H9 (cell line): ENCODE data around the gene LLCFC1. TPM values are rescaled to one million over a fixed set of nuclear protein-coding genes. Genes with fewer than 3 reads are reported as not detected.

Source experiments
- DNase-seq: peaks from one replicate; pipeline ENCODE4 v3.0.0-alpha.2; 2017
- H2AFZ ChIP-seq: one replicate; pipeline ENCODE4 v1.6.1; 2013; ENCODE audit warnings: mild to moderate bottlenecking, low read length, control low read depth, moderate library complexity
- H2AK5ac ChIP-seq: 2 replicates; pipeline ENCODE4 v1.6.1; 2013; ENCODE audit warnings: low read length, control low read depth, mixed read lengths; ENCODE audit not compliant: insufficient read length
- H2BK120ac ChIP-seq: one replicate; pipeline ENCODE4 v1.6.1; 2013; ENCODE audit warnings: low read depth, mild to moderate bottlenecking, low read length, control low read depth, inconsistent platforms; ENCODE audit not compliant: poor library complexity, severe bottlenecking
- H2BK12ac ChIP-seq: 2 replicates; pipeline ENCODE4 v1.6.1; 2013; ENCODE audit warnings: low read length, control low read depth, mixed read lengths, low read depth; ENCODE audit not compliant: insufficient read length
- H2BK15ac ChIP-seq: 2 replicates; pipeline ENCODE4 v1.6.1; 2013; ENCODE audit warnings: low read depth, low read length, control low read depth
- H2BK20ac ChIP-seq: one replicate; pipeline ENCODE4 v1.6.1; 2013; ENCODE audit warnings: low read depth, mild to moderate bottlenecking, low read length, control low read depth, inconsistent platforms; ENCODE audit not compliant: poor library complexity, severe bottlenecking
- H2BK5ac ChIP-seq: 2 replicates; pipeline ENCODE4 v1.6.1; 2013; ENCODE audit warnings: low read length, control low read depth, mixed read lengths; ENCODE audit not compliant: insufficient read length
- H3K14ac ChIP-seq: 2 replicates; pipeline ENCODE4 v1.6.1; 2013; ENCODE audit warnings: low read length, control low read depth; ENCODE audit not compliant: insufficient read depth
- H3K18ac ChIP-seq: 2 replicates; pipeline ENCODE4 v1.6.1; 2013; ENCODE audit warnings: low read depth, mild to moderate bottlenecking, mixed read lengths, low read length, control low read depth; ENCODE audit not compliant: insufficient read length
- H3K23ac ChIP-seq: 2 replicates; pipeline ENCODE4 v1.6.1; 2013; ENCODE audit warnings: low read length, control low read depth, mixed read lengths, low read depth; ENCODE audit not compliant: insufficient read length
- H3K23me2 ChIP-seq: 2 replicates; pipeline ENCODE4 v1.6.1; 2013; ENCODE audit warnings: low read depth, mild to moderate bottlenecking, mixed read lengths, low read length, control low read depth; ENCODE audit not compliant: insufficient read length, poor library complexity, severe bottlenecking
- H3K27ac ChIP-seq: 2 replicates; pipeline ENCODE4 v1.5.1; 2013; ENCODE audit warnings: low read length, control low read depth, mixed read lengths, low read depth; ENCODE audit not compliant: insufficient read length
- H3K27me3 ChIP-seq: 2 replicates; pipeline ENCODE4 v1.6.1; 2013; ENCODE audit warnings: low read length, control low read depth, inconsistent platforms; ENCODE audit not compliant: insufficient read depth
- H3K4ac ChIP-seq: 2 replicates; pipeline ENCODE4 v1.6.1; 2013; ENCODE audit warnings: low read depth, mild to moderate bottlenecking, control low read depth, inconsistent platforms, low read length, moderate library complexity
- H3K4me1 ChIP-seq: 2 replicates; pipeline ENCODE4 v1.6.1; 2013; ENCODE audit warnings: low read length, control low read depth, inconsistent platforms; ENCODE audit not compliant: insufficient read depth
- H3K4me2 ChIP-seq: 2 replicates; pipeline ENCODE4 v1.6.1; 2013; ENCODE audit warnings: low read length, control low read depth, mixed read lengths; ENCODE audit not compliant: insufficient read length, insufficient read depth
- H3K56ac ChIP-seq: 2 replicates; pipeline ENCODE4 v1.6.1; 2013; ENCODE audit warnings: low read depth, mild to moderate bottlenecking, mixed read lengths, low read length, control low read depth; ENCODE audit not compliant: insufficient read length
- H3K79me1 ChIP-seq: 2 replicates; pipeline ENCODE4 v1.6.1; 2013; ENCODE audit warnings: low read depth, mild to moderate bottlenecking, moderate library complexity, low read length, control low read depth, inconsistent platforms; ENCODE audit not compliant: insufficient read depth, poor library complexity, severe bottlenecking
- H3K79me2 ChIP-seq: 2 replicates; pipeline ENCODE4 v1.6.1; 2013; ENCODE audit warnings: low read length, control low read depth, inconsistent platforms; ENCODE audit not compliant: insufficient read depth
- H3K9ac ChIP-seq: 2 replicates; pipeline ENCODE4 v1.6.1; 2013; ENCODE audit warnings: low read length, control low read depth, mixed read lengths; ENCODE audit not compliant: insufficient read length; ENCODE audit errors: extremely low read depth
- H3K9me3 ChIP-seq: one replicate; pipeline ENCODE4 v1.6.1; 2013; ENCODE audit warnings: low read depth, low read length, inconsistent platforms; ENCODE audit not compliant: control insufficient read depth
- H3T11ph ChIP-seq: one replicate; pipeline ENCODE4 v1.6.1; 2013; ENCODE audit warnings: mild to moderate bottlenecking, low read length, control low read depth, inconsistent platforms
- H4K20me1 ChIP-seq: one replicate; pipeline ENCODE4 v1.6.1; 2013; ENCODE audit not compliant: control insufficient read depth, insufficient read length, insufficient read depth
- H4K5ac ChIP-seq: 2 replicates; pipeline ENCODE4 v1.6.1; 2013; ENCODE audit warnings: low read depth, mild to moderate bottlenecking, mixed read lengths, low read length, control low read depth; ENCODE audit not compliant: insufficient read length
- H4K8ac ChIP-seq: replicated peaks from 2 replicates; pipeline ENCODE4 v1.6.1; 2013; ENCODE audit warnings: low read length, control low read depth, mixed read lengths, low read depth; ENCODE audit not compliant: insufficient read length
- H4K91ac ChIP-seq: 2 replicates; pipeline ENCODE4 v1.6.1; 2013; ENCODE audit warnings: low read depth, mild to moderate bottlenecking, moderate library complexity, mixed read lengths, low read length, control low read depth; ENCODE audit not compliant: insufficient read length
- H3K27ac Mint-ChIP-seq, 3 experiments: 2 replicates in 2 of 3; 3 replicates in 1 of 3; pipeline ENCODE4 v1.8.0; 2020 to 2021; ENCODE audit warnings: mixed read lengths in 3 of 3, mild to moderate bottlenecking in 1 of 3, moderate library complexity in 1 of 3
- H3K27me3 Mint-ChIP-seq: 2 replicates; pipeline ENCODE4 v1.8.0; 2021; ENCODE audit warnings: low read depth, mild to moderate bottlenecking, moderate library complexity, mixed read lengths
- H3K36me3 Mint-ChIP-seq, 3 experiments: 2 replicates in 2 of 3; 3 replicates in 1 of 3; pipeline ENCODE4 v1.8.0; 2020 to 2021; ENCODE audit warnings: low read depth in 3 of 3, mixed read lengths in 3 of 3; ENCODE audit not compliant: insufficient read depth in 1 of 3
- H3K4me1 Mint-ChIP-seq, 2 experiments: 2 replicates each; pipeline ENCODE4 v1.8.0; 2020; ENCODE audit warnings: mixed read lengths in 2 of 2
- H3K4me3 Mint-ChIP-seq, 2 experiments: 2 replicates in 1 of 2; 3 replicates in 1 of 2; pipeline ENCODE4 v1.8.0; 2020 to 2021; ENCODE audit warnings: mild to moderate bottlenecking in 2 of 2, mixed read lengths in 2 of 2, moderate library complexity in 1 of 2
- H3K9me3 Mint-ChIP-seq, 2 experiments: 2 replicates in 1 of 2; 3 replicates in 1 of 2; pipeline ENCODE4 v1.8.0; 2020; ENCODE audit warnings: mild to moderate bottlenecking in 2 of 2, mixed read lengths in 2 of 2, moderate library complexity in 1 of 2
- WGBS: extraction: QIAGEN DNeasy Blood & Tissue Kit; methylation state at CpG from one replicate; pipeline ENCODE4 v1.1.7; 2013; ENCODE audit warnings: missing lambda C conversion rate, low lambda C conversion rate, mixed read lengths; ENCODE audit not compliant: insufficient read length; ENCODE audit errors: extremely low coverage; 5-methylcytosine and 5-hydroxymethylcytosine counted together
- total RNA-seq: library from RNA; stranded (reverse); gene quantifications from 2 replicates; pipeline ENCODE4 v1.2.1, GENCODE V29; 2021
- TF ChIP-seq, protein P1 (sequence below): fragments of 200-600 bp; sonication (generic); conservative IDR thresholded peaks from 3 replicates; pipeline ENCODE4 v1.8.0; 2021; ENCODE audit warnings: antibody characterized with exemption, mild to moderate bottlenecking

LLCFC1 gene
- total RNA-seq, 1 experiment from 2014 or later, result not detected

DNA sequence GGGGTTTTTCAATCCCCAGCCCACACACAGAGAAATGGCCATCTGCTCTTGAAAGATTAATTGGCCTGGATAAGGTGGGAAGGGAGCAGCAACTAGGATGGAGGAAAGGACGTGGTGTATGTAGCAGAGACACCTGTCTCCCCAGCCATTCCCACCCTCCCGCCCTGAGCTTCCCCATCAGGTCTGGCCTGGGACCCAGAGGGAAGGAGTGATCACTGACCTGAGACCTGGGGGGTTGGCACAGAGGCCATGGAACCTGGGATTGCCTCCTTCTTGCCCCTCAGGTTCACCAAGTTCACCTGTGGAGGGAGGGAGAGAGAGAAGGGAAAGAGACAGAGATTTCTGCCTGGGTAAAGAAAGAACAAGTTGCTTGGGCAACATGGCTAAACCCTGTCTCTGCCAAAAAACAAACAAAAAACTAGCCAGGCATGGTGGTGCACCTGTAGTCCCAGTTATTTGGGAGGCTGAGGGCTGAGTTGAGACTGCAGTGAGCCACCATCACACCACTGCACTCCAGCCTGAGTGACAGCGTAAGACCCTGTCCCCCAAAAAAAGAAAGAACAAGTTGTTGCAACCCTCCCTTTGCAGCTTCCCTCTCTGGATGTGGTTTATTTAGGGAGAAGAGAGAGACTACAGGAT, 42.4 kb upstream of the LLCFC1 start:
- H4K20me1 ChIP-seq, result no peaks in the 10 kb centered on the region
- H3K18ac ChIP-seq, result no peak overlapping the region
- no peaks in the 10 kb centered on the region for H3K23me2 ChIP-seq
- no peak overlapping the region for H3T11ph ChIP-seq
- H3K56ac ChIP-seq, result no peak overlapping the region
- H3K4me2 ChIP-seq, result no peak overlapping the region
- H3K27ac ChIP-seq, result no peak overlapping the region
- H3K36me3 Mint-ChIP-seq, result peaks cover 0 to under 1% (median 0%) of the 10 kb centered on the region in 3 experiments; a peak in 1 of 7 replicates
- H4K5ac ChIP-seq, result no peak overlapping the region
- H3K9me3 ChIP-seq, result no peaks in the 10 kb centered on the region
- WGBS, result no CpG with 5 or more reads among the region's 3 CpGs
- H3K79me1 ChIP-seq, result no peaks in the 10 kb centered on the region
- no peak overlapping the region for H3K27ac Mint-ChIP-seq
- no peak overlapping the region for H2BK5ac ChIP-seq
- no peak overlapping the region for H4K8ac ChIP-seq
- no peak overlapping the region for H4K91ac ChIP-seq
- H3K4me3 Mint-ChIP-seq, result no peak overlapping the region
- H3K4me1 ChIP-seq, result no peaks in the 10 kb centered on the region; the same call in 1 of the 2 replicates
- H3K14ac ChIP-seq, result no peak overlapping the region
- no peaks in the 10 kb centered on the region for H3K27me3 ChIP-seq
- no peak overlapping the region for H2AK5ac ChIP-seq
- H2AFZ ChIP-seq, result no peak overlapping the region
- H3K23ac ChIP-seq, result no peak overlapping the region
- H2BK120ac ChIP-seq, result no peak overlapping the region
- H3K9me3 Mint-ChIP-seq, result peaks cover 0 to 3% of the 10 kb centered on the region in 2 experiments; a peak in 2 of 5 replicates
- peaks cover 16 to 22% of the 10 kb centered on the region in 2 experiments for H3K4me1 Mint-ChIP-seq
- no peak overlapping the region for H3K4ac ChIP-seq
- no peak overlapping the region for H3K9ac ChIP-seq
- H2BK20ac ChIP-seq, result no peak overlapping the region
- TF ChIP-seq, protein P1, sequence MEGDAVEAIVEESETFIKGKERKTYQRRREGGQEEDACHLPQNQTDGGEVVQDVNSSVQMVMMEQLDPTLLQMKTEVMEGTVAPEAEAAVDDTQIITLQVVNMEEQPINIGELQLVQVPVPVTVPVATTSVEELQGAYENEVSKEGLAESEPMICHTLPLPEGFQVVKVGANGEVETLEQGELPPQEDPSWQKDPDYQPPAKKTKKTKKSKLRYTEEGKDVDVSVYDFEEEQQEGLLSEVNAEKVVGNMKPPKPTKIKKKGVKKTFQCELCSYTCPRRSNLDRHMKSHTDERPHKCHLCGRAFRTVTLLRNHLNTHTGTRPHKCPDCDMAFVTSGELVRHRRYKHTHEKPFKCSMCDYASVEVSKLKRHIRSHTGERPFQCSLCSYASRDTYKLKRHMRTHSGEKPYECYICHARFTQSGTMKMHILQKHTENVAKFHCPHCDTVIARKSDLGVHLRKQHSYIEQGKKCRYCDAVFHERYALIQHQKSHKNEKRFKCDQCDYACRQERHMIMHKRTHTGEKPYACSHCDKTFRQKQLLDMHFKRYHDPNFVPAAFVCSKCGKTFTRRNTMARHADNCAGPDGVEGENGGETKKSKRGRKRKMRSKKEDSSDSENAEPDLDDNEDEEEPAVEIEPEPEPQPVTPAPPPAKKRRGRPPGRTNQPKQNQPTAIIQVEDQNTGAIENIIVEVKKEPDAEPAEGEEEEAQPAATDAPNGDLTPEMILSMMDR, result no peak
- DNase-seq, result no peak
- H3K79me2 ChIP-seq, result no peaks in the 10 kb centered on the region
- H2BK12ac ChIP-seq, result no peak overlapping the region
- no peak overlapping the region for H2BK15ac ChIP-seq
- peaks cover 14% of the 10 kb centered on the region for H3K27me3 Mint-ChIP-seq
